HG03571 (cell line): ENCODE results near the gene TUBG1.

Experiments used
- ATAC-seq: cut with Tn5 transposase; IDR thresholded peaks from one replicate; pipeline ENCODE4 v1.9.1; 2021; ENCODE audit not compliant: unreplicated experiment

TUBG1 gene

DNA sequence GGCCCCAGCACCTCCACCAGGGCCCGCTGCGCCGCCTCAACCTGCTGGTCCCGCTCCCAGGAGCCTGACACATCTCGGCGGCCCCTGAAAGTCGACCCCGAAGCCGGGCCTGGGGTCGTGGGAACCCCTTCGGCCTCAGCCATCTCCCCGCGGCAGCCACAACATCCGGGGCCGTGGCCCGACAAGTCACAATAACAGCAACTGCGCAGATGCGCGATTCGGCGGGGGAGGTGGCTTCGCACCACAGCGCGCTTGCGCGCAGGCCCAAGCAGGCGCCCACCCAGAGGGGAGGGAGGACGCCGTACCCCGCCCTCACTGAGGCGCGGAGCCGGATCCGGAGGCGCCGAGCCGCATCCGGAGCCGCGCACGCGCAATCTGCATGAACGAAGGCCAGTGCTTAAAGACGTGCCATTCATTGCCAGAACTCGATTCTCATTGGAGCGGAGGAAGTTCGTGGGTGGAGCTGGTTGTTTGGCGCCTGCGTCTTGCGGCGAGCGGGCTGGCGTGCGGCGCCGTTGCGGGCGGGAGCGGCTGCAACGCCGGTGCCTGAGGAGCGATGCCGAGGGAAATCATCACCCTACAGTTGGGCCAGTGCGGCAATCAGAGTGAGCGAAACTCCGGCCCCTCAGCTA is at the start of gene TUBG1, which contains the start of gene RETREG3:
Gene TUBG1, plus strand, starts transcription at position 502 of the 632 bp plus-strand sequence. Its CDS starts 55 bp downstream, at position 557.
Gene RETREG3, minus strand, starts transcription at position 193 of the 632 bp plus-strand sequence. Its CDS starts 50 bp downstream, at position 143.
- ATAC-seq = peak; percentile 77

DNA sequence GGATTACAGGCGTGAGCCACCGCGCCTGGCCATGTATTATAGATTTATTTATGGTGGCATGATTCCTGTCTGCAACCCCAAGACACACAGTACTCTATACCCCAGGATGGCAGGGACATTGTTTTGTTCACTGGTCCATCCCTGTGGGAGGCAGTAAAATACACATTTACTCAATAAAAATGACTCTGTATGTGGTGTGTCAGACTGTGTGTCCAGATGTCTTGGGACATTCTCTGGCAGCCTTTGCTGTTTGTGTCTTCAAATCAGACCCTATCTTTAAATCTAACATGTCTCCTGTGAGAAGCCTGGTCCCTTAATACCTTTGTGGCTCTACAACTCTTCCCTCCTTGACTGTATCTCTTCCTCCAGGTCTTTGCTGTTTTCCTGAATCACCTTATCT is 49.2 kb upstream of the TUBG1 start:
- no peak for ATAC-seq

DNA sequence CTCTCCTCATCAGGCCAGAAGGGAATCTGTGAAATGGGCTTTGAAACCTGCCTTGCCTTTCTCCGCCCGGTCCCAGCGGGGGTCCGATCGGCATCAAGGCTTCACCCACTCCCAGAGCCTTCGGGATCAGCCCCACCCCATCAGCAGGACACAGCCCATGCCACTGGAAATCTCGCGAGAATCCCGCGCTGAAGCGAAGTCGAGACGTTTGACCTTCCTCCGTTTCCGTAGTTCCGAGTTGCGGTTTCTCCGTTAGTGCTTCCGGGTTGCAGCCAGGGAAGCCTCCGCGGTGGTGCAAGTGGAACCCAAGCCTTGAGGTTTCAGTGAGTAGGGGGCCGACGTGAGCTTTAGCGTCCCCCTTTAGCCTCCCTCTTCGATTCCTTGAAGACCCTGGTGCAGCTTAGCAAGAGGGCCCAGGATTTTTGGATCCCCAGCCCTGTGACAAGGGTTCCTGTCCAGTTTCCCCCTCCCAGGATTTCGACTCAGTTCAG is 47.5 kb upstream of the TUBG1 start, which contains the start of gene COASY:
Gene COASY, plus strand, starts transcription at position 252 of the 491 bp plus-strand sequence. CDS start 475 bp downstream, outside the sequence.
- ATAC-seq = no peak

DNA sequence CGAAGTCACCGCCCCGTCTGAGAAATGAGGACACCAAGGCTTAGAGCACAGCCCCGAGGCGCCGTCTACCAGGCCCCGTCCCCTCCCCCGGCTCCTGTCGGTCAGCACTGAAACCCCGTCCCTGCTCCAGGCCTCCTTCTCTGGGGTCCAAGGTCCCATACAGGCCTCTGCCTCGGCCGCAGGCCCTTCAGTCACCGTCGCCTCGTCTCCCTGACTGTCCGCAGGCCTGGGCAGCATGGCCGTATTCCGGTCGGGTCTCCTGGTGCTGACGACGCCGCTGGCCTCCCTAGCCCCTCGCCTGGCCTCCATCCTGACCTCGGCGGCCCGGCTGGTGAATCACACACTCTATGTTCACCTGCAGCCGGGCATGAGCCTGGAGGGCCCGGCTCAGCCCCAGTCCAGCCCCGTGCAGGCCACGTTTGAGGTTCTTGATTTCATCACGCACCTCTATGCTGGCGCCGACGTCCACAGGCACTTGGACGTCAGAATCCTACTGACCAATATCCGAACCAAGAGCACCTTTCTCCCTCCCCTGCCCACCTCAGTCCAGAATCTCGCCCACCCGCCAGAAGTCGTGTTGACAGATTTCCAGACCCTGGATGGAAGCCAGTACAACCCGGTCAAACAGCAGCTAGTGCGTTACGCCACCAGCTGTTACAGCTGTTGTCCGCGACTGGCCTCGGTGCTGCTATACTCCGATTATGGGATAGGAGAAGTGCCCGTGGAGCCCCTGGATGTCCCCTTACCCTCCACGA is 46.9 kb upstream of the TUBG1 start:
- no peak for ATAC-seq

DNA sequence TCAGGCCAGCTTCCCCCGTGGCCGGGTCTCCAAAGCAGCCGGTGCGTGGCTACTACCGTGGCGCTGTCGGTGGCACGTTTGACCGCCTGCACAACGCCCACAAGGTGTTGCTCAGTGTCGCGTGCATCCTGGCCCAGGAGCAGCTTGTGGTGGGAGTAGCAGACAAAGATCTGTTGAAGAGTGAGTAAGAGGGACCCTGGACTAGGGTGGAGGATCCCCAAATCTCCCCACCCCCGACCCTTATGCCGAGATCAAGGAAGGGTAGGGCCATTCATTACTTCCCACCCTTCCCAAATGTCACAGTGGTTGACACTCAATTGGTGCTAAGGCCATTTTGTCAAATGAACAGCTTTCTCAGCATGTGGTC is 46.4 kb upstream of the TUBG1 start:
- no peak for ATAC-seq

DNA sequence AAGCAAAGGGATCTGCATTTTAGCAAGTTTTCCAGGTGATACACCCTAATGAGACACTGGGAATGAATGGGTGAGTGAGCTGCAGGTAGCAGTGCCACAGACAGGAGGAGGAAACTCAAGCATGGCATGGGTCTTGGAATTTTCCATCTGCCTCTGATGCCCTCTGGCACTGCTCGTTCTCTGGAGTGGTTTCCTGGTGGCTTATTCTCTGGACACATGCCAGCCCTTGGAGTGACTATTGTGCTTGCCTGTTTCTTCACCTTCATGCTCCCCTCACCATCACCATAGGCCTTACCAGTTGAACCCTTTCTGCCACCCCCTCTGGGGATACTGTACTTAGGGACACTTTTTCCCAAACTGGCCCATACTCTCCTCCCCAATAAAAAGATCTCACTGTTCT is 45.9 kb upstream of the TUBG1 start:
- no peak for ATAC-seq

DNA sequence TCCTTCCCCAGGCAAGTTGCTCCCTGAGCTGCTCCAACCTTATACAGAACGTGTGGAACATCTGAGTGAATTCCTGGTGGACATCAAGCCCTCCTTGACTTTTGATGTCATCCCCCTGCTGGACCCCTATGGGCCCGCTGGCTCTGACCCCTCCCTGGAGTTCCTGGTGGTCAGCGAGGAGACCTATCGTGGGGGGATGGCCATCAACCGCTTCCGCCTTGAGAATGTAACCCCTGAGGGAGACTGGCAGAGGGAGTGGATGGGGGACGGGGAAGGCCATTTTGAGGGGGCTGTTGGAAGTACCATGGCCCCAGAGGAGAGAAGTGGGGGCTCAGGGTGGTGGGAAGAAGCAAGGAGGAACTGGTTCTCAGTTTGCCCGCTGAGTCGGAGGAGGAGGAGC is 45.5 kb upstream of the TUBG1 start:
- no peak for ATAC-seq

DNA sequence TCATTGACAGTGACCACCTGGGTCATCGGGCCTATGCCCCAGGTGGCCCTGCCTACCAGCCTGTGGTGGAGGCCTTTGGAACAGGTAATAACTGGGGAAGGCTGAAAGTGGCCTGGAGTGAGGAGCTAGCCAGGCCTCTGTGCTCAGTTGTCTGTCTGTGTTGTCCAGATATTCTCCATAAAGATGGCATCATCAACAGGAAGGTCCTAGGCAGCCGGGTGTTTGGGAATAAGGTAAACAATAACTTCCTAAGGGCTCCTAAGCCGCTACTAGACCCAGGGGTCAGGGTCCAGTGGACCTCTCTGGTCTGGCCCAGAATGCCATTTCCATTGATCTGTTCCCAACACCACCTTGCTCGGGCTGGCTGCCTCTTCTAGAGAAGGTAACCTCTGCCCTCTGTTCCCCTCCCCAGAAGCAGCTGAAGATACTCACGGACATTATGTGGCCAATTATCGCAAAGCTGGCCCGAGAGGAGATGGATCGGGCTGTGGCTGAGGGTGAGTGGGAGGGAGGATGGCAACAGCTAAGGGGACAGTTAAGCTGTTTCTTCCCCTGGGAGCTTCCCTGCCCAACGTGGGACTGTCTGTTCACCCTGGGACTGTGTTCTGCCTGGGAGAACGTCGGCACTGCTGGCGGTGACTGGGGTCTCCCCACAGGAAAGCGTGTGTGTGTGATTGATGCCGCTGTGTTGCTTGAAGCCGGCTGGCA is 44.5 kb upstream of the TUBG1 start:
- ATAC-seq = no peak

DNA sequence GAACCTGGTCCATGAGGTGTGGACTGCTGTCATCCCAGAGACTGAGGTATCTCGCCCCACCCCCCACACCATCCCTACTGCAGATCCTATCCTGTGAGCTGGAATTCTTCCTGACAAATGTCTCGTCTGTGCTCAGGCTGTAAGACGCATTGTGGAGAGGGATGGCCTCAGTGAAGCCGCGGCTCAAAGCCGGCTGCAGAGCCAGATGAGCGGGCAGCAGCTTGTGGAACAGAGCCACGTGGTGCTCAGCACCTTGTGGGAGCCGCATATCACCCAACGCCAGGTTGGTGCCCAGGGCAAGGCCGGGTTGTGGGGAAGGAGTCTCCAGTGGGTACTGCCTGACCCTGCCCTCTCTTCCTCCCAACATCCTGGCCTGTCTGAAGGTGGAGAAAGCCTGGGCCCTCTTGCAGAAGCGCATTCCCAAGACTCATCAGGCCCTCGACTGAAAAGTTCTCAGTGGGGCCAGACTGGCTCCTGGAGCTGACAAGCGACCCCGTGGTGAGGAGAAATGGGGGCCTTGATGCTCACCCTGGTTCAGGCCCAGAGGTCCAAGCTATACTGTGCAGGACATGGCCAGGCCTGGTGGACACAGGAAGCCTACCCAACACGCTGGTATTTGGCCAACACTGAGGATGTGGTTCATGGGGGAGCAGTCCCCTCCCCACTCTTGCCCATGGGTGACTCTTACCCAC is 43.8 kb upstream of the TUBG1 start:
- ATAC-seq = no peak

DNA sequence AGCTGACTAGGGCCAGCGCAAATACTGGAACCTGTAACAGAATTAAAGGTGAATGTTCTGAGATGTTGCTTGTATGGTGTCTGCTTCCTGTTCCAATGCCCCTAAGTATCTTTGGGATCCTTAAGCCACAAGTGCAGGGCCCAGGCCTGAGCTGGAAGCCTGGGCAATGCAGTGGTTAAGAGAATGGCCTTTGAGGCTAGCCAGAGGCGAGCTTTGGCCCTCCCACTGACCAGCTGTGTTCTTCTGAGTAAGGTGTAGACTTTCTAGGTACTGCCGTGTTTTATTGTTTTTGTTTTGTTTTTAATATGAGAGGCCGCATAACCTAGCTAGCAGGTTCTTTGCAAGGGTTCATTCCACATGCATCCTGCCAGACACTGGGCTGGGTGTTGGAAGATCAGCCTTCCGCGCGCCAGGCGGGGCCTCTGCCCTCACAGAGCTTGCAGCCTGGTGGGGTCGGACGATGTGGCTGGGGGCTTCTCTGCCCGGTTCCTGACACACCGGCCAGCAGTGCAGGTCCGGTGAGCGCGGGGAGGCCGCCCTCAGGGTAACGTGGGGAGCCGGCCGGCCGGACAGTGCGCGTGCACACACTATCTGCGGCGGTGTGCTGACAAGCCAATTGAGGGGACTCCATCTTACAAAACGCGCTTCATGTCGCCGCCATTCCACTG is 43.1 kb upstream of the TUBG1 start:
- no peak for ATAC-seq

DNA sequence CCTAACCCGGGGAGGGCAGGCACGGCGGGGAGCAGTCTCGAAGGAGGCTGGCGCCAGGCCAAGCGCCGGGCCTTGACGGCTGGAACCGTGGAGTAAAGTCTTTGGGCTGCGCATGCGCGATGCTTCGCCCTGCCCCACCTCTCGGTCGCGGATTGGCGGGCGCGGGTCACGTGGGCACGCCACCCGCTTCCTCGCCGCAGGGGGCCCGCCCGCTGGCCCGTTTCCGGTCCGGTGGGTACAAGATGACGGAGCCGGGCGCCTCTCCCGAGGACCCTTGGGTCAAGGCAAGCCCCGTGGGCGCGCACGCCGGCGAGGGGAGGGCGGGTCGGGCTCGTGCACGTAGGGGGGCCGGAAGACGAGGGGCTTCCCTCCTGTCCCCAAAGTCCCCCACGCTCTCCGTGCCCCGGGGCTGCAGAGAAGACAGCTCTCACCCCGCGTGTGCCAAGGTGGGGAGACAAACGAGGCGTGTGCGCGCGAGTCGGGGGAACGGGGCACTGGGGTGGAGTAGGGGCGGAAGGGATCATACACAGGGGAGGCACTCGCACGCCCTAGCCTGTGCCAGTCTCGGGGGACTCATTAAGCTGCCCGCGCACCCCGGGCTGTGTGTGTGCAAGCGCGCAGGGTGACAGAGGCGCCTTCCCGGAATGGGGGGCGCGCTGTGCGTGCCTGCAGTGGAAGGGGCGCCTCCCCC is 42.5 kb upstream of the TUBG1 start, which contains the start of gene MLX:
Gene MLX, plus strand, starts transcription at position 218 of the 691 bp plus-strand sequence. Its CDS starts 25 bp downstream, at position 243.
- ATAC-seq = peak; percentile 47

DNA sequence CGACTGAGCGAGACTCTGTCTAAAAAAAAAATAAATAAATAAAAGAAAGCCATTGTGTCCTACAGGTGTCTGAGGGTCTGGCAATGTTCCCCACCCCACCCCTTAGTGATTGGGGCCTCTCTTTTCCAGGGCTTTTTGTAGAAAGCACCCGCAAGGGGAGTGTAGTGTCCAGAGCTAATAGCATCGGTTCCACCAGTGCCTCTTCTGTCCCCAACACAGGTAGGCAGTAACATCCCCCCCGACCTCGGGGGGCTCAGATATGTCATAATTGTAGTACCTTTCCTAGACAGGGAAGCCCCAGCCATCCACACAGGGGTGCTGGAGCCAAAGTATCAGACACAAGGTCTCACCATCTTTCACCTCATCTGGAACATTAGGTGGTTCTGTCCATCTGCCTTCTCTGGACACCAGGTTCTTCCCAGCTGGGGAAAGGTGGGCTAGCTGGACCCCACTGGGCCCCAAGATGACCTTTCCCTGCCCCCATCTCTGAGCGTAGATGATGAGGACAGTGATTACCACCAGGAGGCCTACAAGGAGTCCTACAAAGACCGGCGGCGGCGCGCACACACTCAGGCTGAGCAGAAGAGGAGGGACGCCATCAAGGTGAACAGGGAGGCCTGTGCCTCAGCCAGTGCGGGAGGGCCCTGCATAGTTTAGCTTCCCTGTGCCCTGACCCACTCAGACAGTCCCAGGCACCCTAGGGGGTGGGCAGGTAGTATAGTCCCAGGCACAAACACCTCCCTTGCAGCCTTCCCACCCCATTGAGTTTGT is 41.0 kb upstream of the TUBG1 start:
- no peak for ATAC-seq

DNA sequence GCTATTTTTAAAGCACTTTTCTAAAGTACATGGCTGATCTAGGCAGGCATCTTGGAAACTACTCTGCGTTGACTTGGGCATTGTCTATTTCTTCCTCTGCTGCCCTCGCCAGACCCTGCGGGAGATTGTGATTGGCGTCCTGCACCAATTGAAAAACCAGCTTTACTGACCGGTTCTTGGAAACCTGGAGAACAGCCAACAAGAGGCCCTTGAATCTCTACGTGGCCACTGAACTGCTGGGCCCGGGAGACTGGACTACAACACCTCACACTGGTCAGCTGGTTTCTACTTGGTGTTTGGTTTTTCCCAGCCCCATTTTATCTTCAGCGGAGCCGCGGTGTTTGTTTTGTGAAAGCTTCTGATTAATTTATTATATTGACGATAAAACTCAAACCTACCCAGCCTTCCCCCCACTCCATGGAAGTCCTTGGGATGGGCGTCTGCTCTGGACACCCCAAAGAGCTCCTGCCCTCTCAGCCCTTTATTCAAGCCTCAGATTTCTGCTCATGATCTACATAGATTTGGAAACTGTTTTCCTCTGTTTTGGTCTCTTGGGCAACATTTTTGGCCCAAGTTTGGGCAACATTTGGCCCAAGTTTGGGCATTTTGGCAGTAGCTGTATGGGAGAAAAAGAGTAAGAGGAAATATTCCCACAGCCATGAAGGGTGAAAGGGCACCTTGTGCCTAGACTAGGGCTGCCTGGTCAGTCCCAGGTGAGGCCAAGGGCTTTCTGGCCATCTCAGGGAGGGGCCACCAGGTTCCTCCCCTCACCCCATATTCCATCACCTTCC is 37.9 kb upstream of the TUBG1 start:
- no peak for ATAC-seq

DNA sequence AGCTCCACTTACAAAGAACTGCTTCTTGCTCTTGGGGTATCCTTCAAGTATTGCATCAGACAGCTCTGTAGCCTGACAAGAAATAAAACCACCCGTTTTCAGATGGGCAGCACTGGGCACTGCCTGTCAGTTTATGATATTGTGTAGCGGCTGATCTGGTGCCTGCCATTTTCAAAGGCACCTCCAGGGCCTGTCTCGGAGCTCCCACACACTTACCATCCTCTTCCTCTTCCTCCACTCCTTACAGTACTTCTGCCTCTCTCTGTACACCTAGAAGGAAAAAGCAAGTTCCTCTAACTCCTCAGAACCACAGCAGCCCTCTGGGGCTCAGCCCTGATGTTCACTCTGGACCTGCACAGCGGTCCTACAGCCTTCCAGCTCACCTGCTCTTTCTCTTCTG is 36.4 kb upstream of the TUBG1 start:
- no peak for ATAC-seq

DNA sequence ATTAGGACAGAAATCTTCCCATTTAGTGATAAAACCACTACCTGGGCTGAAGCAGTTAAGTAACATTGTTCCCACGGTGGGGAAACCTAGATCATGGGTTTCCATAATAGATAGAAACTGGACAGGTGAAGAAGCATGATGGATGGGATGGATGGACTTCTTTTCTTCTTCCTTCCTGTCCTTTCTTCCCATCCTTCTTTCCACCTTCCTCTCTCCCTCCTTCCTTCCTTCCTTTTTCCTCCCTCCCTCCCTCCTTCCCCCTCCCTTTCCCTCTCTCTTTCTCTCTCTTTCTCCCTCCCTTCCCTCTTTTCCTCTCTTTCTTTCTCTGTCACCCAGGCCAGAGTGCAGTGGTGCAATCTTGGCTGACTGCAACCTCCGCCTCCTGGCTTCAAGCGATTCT is 35.0 kb upstream of the TUBG1 start:
- ATAC-seq = no peak

DNA sequence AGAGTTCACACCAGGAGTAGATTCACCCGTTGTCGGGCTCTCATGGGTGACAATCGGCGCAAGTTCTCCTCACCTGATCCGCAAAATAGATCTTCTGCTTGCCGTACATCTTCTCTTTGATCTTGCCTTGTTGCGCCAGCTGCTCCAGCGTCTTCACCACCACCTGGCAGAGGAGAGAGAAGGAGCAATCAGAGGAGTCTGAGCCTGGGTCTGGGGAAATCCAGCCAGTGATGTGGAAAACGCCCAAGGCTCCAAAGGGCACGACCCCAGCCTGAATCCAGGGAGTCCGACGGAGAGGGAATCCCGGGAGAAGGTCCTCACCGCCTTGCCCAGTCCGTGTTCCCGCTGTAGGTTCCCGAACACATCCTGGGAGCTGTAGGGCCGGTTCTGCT is 32.3 kb upstream of the TUBG1 start:
- ATAC-seq = no peak

DNA sequence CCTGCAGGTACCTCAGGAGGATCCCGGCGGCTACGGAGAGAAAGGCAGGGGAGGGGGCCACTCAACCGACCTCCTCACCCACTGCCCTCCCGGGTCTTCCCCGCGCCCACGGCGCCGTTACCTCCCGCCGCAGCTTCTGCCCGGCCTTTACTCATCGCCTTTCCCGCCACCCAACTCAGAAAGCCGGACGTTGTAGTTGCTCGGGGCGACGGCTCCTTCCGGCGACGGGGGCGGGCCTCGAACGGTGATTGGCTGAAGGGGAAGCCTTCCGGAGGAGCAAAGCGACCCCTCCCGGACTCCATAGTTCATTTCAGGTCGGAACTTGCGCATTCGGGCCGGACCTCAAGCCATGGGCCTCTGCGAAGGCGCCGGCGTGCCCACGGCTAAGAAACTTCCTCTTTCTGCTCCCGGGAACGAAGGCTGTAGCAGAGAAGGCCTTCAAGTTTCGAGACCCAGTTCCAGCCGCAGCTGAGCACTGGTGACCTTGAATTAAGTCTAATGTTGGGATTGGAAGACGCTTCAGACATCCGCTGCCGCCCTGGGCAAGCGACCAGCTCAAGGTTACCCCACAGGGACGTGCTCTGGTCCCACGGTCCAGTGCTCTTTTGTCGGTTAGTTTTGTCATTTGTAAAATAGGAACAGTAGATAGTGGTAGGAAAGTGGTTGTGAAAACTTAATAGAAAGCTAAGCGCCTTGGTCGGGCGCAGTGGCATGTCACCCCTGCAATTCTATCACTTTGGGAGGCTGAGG is 31.8 kb upstream of the TUBG1 start, which contains the start of gene PSMC3IP:
Gene PSMC3IP, minus strand, starts transcription at position 198 of the 750 bp plus-strand sequence. Its CDS starts 43 bp downstream, at position 155.
- ATAC-seq = peak; percentile 65
